Measurements from ENCODE around the gene SLC12A6. TPM values are rescaled to one million over a fixed set of nuclear protein-coding genes. Genes with fewer than 3 reads are reported as not detected.

Gene SLC12A6
- total and polyA plus RNA-seq, 2 of the 13 experiments (the other 11 are each of a cell fraction or from before 2014, with no cell fraction given): 15.2 to 30.1 TPM

DNA sequence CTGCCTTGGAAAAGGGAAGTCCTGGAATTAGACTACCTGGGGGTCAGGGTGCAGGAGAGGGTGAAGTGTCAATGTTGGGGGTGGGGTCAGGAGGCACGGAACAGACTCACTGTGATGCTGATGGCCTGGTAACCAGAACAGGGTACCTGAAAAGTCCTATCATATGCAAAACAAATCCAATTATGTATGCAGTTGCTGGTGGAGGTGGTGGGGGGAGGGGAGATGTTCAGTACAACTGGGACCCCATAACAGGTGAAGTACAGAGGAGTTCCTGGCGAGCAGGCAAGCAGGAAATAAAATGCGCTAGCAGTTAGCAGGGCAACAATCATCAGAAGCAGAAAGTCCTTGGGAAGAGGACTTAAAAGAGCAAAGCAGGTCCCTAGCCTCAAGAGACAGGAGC, 123.4 kb downstream of the SLC12A6 start (continued):
- TF ChIP-seq, protein P1, sequence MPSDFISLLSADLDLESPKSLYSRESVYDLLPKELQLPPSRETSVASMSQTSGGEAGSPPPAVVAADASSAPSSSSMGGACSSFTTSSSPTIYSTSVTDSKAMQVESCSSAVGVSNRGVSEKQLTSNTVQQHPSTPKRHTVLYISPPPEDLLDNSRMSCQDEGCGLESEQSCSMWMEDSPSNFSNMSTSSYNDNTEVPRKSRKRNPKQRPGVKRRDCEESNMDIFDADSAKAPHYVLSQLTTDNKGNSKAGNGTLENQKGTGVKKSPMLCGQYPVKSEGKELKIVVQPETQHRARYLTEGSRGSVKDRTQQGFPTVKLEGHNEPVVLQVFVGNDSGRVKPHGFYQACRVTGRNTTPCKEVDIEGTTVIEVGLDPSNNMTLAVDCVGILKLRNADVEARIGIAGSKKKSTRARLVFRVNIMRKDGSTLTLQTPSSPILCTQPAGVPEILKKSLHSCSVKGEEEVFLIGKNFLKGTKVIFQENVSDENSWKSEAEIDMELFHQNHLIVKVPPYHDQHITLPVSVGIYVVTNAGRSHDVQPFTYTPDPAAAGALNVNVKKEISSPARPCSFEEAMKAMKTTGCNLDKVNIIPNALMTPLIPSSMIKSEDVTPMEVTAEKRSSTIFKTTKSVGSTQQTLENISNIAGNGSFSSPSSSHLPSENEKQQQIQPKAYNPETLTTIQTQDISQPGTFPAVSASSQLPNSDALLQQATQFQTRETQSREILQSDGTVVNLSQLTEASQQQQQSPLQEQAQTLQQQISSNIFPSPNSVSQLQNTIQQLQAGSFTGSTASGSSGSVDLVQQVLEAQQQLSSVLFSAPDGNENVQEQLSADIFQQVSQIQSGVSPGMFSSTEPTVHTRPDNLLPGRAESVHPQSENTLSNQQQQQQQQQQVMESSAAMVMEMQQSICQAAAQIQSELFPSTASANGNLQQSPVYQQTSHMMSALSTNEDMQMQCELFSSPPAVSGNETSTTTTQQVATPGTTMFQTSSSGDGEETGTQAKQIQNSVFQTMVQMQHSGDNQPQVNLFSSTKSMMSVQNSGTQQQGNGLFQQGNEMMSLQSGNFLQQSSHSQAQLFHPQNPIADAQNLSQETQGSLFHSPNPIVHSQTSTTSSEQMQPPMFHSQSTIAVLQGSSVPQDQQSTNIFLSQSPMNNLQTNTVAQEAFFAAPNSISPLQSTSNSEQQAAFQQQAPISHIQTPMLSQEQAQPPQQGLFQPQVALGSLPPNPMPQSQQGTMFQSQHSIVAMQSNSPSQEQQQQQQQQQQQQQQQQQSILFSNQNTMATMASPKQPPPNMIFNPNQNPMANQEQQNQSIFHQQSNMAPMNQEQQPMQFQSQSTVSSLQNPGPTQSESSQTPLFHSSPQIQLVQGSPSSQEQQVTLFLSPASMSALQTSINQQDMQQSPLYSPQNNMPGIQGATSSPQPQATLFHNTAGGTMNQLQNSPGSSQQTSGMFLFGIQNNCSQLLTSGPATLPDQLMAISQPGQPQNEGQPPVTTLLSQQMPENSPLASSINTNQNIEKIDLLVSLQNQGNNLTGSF (CRISPR knock-in tag; IDR thresholded peaks at IDR 0.05): no peak
- no peak for TF ChIP-seq ZSCAN9 (CRISPR knock-in tag; IDR thresholded peaks at IDR 0.05; ENCODE audit: borderline replicate concordance)
- no peak for TF ChIP-seq DR1 (CRISPR knock-in tag; IDR thresholded peaks at IDR 0.05)
- no peak for TF ChIP-seq ATF1 (CRISPR knock-in tag; IDR thresholded peaks at IDR 0.05)
- no peak for TF ChIP-seq ZFAT (CRISPR knock-in tag; conservative IDR thresholded peaks at IDR 0.05)
- TF ChIP-seq, protein P2, sequence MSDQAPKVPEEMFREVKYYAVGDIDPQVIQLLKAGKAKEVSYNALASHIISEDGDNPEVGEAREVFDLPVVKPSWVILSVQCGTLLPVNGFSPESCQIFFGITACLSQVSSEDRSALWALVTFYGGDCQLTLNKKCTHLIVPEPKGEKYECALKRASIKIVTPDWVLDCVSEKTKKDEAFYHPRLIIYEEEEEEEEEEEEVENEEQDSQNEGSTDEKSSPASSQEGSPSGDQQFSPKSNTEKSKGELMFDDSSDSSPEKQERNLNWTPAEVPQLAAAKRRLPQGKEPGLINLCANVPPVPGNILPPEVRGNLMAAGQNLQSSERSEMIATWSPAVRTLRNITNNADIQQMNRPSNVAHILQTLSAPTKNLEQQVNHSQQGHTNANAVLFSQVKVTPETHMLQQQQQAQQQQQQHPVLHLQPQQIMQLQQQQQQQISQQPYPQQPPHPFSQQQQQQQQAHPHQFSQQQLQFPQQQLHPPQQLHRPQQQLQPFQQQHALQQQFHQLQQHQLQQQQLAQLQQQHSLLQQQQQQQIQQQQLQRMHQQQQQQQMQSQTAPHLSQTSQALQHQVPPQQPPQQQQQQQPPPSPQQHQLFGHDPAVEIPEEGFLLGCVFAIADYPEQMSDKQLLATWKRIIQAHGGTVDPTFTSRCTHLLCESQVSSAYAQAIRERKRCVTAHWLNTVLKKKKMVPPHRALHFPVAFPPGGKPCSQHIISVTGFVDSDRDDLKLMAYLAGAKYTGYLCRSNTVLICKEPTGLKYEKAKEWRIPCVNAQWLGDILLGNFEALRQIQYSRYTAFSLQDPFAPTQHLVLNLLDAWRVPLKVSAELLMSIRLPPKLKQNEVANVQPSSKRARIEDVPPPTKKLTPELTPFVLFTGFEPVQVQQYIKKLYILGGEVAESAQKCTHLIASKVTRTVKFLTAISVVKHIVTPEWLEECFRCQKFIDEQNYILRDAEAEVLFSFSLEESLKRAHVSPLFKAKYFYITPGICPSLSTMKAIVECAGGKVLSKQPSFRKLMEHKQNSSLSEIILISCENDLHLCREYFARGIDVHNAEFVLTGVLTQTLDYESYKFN (CRISPR knock-in tag; conservative IDR thresholded peaks at IDR 0.05): no peak

All from HepG2 (cell line).